Mucosa of stomach (tissue), 1 donor: ENCODE results near the gene HOTAIR.

Experiments used
- H3K27me3 ChIP-seq: one replicate; pipeline ENCODE4 v1.7.0; 2013; ENCODE audit warnings: mild to moderate bottlenecking, low read length; ENCODE audit not compliant: control insufficient read depth, insufficient read depth
- H3K36me3 ChIP-seq: one replicate; pipeline ENCODE4 v1.7.0; 2013; ENCODE audit warnings: low read length; ENCODE audit not compliant: control insufficient read depth, insufficient read depth
- H3K4me1 ChIP-seq: one replicate; pipeline ENCODE4 v1.7.0; 2013; ENCODE audit warnings: mild to moderate bottlenecking, low read length; ENCODE audit not compliant: control insufficient read depth, insufficient read depth
- H3K4me3 ChIP-seq: one replicate; pipeline ENCODE4 v1.7.0; 2013; ENCODE audit warnings: low read length
- H3K9ac ChIP-seq: one replicate; pipeline ENCODE4 v1.7.0; 2013; ENCODE audit warnings: mild to moderate bottlenecking, low read length, moderate library complexity
- H3K9me3 ChIP-seq: one replicate; pipeline ENCODE4 v1.7.0; 2013; ENCODE audit warnings: mild to moderate bottlenecking, low read length, moderate library complexity; ENCODE audit not compliant: control insufficient read depth
- donor health status: Pancreatic carcinoma.

HOTAIR gene

GRCh38 chr12:53986686-53987483, 12.1 kb upstream of the HOTAIR start:
- peaks cover 15% of the 10 kb centered on the region for H3K4me1 ChIP-seq
- H3K27me3 ChIP-seq = peaks cover 98% of the 10 kb centered on the region
- H3K9ac ChIP-seq = no peak overlapping the region
- H3K9me3 ChIP-seq = no peaks in the 10 kb centered on the region
- no peak overlapping the region for H3K4me3 ChIP-seq
- no peaks in the 10 kb centered on the region for H3K36me3 ChIP-seq

- Histone ChIP-seq H3K4me3 (no peak overlapping the region), H3K9ac (no peak overlapping the region), H3K36me3 (no peaks in the 10 kb centered on the region), H3K4me1 (peaks cover 15% of the 10 kb centered on the region), H3K9me3 (no peaks in the 10 kb centered on the region), H3K27me3 (peaks cover 98% of the 10 kb centered on the region)
These were observed 11.4 kb upstream of the HOTAIR start for GRCh38 chr12:53985994-53986685.

- peaks cover 98% of the 10 kb centered on the region for H3K27me3 ChIP-seq
These were observed 10.9 kb upstream of the HOTAIR start for GRCh38 chr12:53985692-53985993.

GRCh38 chr12:53984901-53985691, 10.3 kb upstream of the HOTAIR start, which contains the start of gene HOXC10:
Gene HOXC10 (plus strand): TSS chr12:53985146. CDS start chr12:53985260, 114 bp downstream.
- Histone ChIP-seq H3K9ac (no peak within 1 kb of the TSS), H3K4me1 (peaks cover 15% of the 10 kb centered on the region), H3K36me3 (no peaks in the 10 kb centered on the region), H3K27me3 (peaks cover 98% of the 10 kb centered on the region), H3K9me3 (no peaks in the 10 kb centered on the region), H3K4me3 (no peak within 1 kb of the TSS)

More at GRCh38 chr12:53985692-53985993, 10.9 kb upstream of the HOTAIR start:
- H3K9me3 ChIP-seq = no peaks in the 10 kb centered on the region
- peaks cover 15% of the 10 kb centered on the region for H3K4me1 ChIP-seq
- no peaks in the 10 kb centered on the region for H3K36me3 ChIP-seq
- no peak overlapping the region for H3K9ac ChIP-seq
- no peak overlapping the region for H3K4me3 ChIP-seq

GRCh38 chr12:53983950-53984572, 9.3 kb upstream of the HOTAIR start:
- no peaks in the 10 kb centered on the region for H3K9me3 ChIP-seq
- H3K9ac ChIP-seq = no peak overlapping the region
- peaks cover 98% of the 10 kb centered on the region for H3K27me3 ChIP-seq
- peaks cover 15% of the 10 kb centered on the region for H3K4me1 ChIP-seq
- no peak overlapping the region for H3K4me3 ChIP-seq
- no peaks in the 10 kb centered on the region for H3K36me3 ChIP-seq

- Histone ChIP-seq H3K4me3 (no peak overlapping the region), H3K4me1 (peaks cover 19% of the 10 kb centered on the region), H3K9me3 (no peaks in the 10 kb centered on the region), H3K36me3 (no peaks in the 10 kb centered on the region), H3K27me3 (peaks cover 98% of the 10 kb centered on the region), H3K9ac (no peak overlapping the region)
These were observed 8.8 kb upstream of the HOTAIR start for GRCh38 chr12:53983568-53983949.

GRCh38 chr12:53982648-53983567, 8.2 kb upstream of the HOTAIR start:
- peaks cover 97% of the 10 kb centered on the region for H3K27me3 ChIP-seq
- H3K36me3 ChIP-seq = no peaks in the 10 kb centered on the region
- H3K9ac ChIP-seq = no peak overlapping the region
- peaks cover 22% of the 10 kb centered on the region for H3K4me1 ChIP-seq
- H3K9me3 ChIP-seq = no peaks in the 10 kb centered on the region
- H3K4me3 ChIP-seq = no peak overlapping the region

GRCh38 chr12:53981634-53982565, 7.1 kb upstream of the HOTAIR start:
- Histone ChIP-seq H3K9ac (no peak overlapping the region), H3K4me1 (peaks cover 22% of the 10 kb centered on the region)

GRCh38 chr12:53980802-53981496, 6.2 kb upstream of the HOTAIR start:
- Histone ChIP-seq H3K4me3 (no peak overlapping the region), H3K4me1 (peaks cover 18% of the 10 kb centered on the region), H3K9ac (no peak overlapping the region), H3K36me3 (no peaks in the 10 kb centered on the region), H3K27me3 (peaks cover 97% of the 10 kb centered on the region), H3K9me3 (no peaks in the 10 kb centered on the region)

More at GRCh38 chr12:53981634-53982565, 7.1 kb upstream of the HOTAIR start:
- H3K27me3 ChIP-seq = peaks cover 97% of the 10 kb centered on the region
- H3K4me3 ChIP-seq = no peak overlapping the region
- no peaks in the 10 kb centered on the region for H3K36me3 ChIP-seq
- no peaks in the 10 kb centered on the region for H3K9me3 ChIP-seq
